ENCODE measurements around the gene COA5. TPM values are rescaled to one million over a fixed set of nuclear protein-coding genes. Genes with fewer than 3 reads are reported as not detected.
"Not testable (repeated sequence)": the region's sequence is repeated elsewhere in the genome, so short reads cannot be mapped to it uniquely, and the experiment has no call there.

The COA5 gene
- total RNA-seq, 1 donor from 2014 or later, result 23.3 TPM

DNA sequence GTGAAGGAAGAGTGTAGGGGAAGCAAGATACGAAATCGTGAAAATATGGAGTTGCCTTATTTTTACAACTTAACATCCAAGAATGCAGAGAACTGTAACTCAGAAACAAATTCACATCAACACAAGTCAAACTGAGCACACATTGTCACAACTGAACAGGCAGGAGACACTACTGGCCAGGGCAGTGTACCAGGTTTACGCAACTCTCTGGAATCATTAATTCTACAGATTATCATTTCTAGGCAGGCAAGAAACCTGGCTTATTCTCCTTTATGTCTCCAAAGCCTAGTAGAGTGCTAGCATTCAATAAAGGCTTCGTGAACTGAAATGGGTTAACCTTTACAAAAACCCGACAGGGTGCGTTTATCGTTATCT is 584 bp downstream of the COA5 start:
- intact Hi-C loops (cut with micrococcal nuclease), result loop anchor here (1.0 to 10.0 kb wide), 13 partner anchors 27 to 895 kb away; partner anchors contain the start of genes C2orf15, EIF5B, INPP4A and LIPT1

DNA sequence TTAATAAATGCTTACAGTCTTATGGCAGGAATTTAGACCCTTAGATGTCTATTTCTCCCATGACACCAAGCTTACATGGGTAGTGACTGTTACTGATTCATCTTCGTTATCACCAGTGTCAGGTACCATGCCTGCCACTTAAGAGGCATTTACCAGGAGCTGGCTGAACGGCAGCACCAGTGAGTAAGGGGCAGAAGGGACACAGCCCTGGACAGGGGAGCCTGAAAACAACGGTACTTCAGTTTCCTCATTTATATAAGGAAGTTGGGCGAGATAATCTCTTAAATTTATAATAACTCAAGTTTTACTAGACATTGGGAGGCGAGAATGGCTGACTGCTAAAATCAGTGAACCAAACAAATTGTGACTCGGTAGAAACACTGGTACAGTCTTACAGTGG is 1.2 kb downstream of the COA5 start:
- intact Hi-C loops (cut with micrococcal nuclease), result loop anchor here (5.0 to 10.0 kb wide), 3 partner anchors 162 to 895 kb away; partner anchors contain the start of genes INPP4A, TMEM131 and ZAP70

DNA sequence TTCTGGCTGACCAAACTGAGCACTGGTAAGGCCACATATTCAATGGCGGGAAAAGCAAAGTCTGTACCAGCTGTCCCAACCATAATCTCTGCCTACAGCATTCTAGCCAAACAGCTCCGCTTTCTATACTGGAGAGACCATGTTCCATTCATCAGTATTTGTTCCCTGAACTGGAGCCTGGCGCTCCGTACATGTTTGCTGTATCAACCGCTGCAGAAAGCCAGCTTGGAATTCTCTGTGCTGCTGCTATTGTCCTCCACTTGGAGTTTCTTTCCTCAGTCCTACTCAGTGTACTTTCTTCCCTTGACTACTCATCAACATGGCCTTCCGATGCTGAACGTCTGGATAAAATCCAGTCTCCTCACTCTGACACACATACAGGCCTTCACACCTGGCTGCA is 1.9 kb downstream of the COA5 start:
- intact Hi-C loops (cut with micrococcal nuclease), result loop anchor here (5.0 to 10.0 kb wide), 3 partner anchors 162 to 894 kb away; partner anchors contain the start of genes INPP4A, TMEM131 and ZAP70

DNA sequence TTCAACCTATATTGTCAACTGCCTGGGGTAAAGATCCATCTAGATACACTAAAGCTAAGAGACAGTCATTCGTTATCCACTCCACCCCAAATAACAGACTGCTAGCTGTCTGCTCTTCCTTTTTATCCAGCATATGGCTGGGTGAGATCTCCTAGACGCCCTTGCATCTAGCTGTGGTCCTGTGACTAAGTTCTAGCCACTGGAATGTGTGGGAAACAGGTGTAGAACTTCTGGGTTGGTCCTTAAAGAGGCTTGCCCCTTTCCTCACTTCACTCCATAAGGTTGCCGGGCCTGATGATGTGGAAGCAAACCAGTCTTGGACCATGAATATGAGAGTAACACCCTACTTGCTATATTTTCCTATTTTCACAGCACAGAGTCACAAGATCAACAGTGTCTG is 3.2 kb downstream of the COA5 start:
- intact Hi-C loops (cut with micrococcal nuclease), result loop anchor here (5.0 to 10.0 kb wide), 3 partner anchors 160 to 893 kb away; partner anchors contain the start of genes INPP4A, TMEM131 and ZAP70

DNA sequence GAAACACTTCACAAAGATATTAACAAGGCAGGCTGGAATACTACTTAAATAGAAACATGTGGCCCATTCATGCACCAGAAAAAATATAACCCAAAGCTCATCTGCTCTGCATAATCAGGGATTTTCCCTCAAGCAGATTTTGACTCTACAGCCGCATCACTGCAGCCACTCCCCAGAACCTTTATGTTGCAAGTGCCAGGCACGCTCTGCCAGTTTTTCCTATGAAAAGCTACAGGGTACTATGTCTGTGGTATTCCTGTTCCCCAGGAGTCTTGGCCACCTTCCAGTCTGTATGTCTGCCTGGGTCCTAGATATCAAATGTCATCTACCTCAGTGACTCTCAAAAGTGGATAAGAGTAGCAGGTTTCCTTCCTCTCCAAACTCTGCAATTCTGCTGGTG is 3.8 kb downstream of the COA5 start:
- intact Hi-C loops (cut with micrococcal nuclease), result loop anchor here (10.0 kb wide), 1 partner anchor 160 kb away; the partner anchor contains the start of gene INPP4A

DNA sequence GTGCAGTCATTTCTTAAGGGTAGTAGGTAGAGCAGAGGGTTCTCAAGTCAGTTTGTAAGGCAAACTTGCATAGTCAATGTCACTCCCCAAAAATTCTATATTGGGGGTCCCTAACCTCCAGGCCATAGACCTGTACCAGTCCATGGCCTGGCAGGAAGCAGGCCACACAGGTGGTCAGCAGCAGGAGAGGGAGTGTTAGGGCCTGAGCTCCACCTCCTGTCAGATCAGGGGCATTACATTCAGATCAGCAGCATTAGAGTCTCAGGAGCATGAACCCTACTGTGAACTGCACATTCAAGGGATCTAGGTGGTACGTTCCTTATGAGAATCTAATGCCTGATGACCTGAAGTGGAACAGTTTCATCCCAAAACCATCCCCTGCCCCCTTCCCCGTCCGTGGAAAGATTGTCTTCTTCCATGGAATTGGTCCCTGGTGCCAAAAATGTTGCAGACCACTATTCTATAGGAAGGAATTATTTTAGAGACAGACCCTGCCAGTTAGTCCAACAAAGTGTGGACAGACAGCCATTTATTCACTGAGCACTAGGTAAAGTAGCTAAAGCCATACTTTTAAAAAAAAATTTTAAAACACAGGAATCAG is 6.7 kb downstream of the COA5 start:
- intact Hi-C loops (cut with micrococcal nuclease), result loop anchor here (1.0 to 10.0 kb wide), 3 partner anchors 157 to 216 kb away; partner anchors contain the start of gene INPP4A

DNA sequence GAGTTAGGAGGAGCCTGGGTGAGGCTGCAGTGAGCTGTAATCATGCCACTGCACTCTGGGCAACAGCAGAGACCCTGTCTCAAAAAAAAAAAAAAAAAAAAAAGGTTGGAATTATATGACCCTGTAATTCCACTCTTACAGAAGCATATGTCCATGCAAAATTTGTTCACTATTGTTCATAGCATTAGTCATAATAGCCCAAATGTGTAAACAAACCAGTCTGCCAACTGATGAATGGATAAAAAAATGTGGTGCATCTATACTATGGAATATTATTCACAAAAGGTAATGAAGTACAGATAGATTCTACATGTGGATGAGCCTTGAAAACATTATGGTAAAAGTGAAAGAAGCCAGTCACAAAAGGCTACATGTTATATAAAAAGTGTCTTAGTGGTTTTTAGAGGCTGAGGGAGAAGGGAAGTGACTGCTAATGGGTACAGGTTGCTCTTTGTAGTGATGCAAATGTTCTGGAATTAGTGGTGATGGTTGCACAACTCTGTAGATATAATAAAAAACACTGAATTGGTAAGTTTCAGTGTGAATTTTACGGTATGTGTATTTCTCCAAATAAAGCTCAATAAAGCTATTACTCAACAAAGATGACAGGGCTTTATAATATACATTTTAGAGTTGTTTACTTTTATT is 9.4 kb downstream of the COA5 start:
- intact Hi-C loops (cut with micrococcal nuclease), result no loop called here

DNA sequence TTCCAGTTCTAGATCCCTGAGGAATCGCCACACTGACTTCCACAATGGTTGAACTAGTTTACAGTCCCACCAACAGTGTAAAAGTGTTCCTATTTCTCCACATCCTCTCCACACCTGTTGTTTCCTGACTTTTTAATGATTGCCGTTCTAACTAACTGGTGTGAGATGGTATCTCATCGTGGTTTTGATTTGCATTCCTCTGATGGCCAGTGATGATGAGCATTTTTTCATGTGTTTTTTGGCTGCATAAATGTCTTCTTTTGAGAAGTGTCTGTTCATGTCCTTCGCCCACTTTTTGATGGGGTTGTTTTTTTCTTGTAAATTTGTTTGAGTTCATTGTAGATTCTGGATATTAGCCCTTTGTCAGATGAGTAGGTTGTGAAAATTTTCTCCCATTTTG is 13.6 kb downstream of the COA5 start:
- intact Hi-C loops (cut with micrococcal nuclease), result not testable (repeated sequence)

DNA sequence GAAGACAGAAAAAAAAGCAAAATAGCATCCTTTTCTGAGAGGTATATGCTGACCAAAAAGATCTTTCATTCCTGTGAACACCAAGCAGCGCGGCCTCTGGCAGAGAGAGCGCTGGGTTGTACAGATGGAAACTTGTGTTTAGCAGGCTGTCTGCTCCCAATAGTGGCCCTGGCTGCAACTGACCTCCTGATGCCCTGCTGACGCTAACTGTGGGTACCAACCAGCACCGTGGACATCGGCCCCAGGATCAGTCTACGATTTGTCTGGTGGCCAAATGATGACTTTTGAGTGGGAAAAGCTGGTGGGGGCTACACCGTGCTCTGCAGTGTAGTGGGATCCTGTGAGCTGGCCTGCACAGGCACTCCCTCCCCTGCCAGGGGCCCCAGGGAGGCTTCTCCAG is 15.7 kb downstream of the COA5 start:
- intact Hi-C loops (cut with micrococcal nuclease), result no loop called here

DNA sequence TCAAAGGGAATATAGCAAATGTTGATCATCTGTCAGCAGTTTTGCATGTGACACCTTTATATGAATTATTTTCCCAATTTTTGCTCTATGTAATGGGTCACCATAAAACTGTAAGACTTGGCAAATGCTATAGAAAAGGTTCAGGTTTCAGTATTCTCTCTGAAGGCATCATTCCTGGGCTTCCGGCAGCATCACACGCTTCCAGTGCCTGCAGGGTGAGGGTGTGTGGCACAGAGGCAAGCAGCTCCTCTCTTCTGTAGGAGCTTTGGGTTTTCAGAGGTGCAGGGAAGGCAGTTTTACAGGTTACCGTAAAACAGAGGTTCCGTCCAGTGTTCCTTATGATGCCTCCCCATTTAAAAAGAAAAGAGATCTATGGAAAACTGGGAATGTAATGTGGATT is 18.8 kb downstream of the COA5 start:
- intact Hi-C loops (cut with micrococcal nuclease), result no loop called here

DNA sequence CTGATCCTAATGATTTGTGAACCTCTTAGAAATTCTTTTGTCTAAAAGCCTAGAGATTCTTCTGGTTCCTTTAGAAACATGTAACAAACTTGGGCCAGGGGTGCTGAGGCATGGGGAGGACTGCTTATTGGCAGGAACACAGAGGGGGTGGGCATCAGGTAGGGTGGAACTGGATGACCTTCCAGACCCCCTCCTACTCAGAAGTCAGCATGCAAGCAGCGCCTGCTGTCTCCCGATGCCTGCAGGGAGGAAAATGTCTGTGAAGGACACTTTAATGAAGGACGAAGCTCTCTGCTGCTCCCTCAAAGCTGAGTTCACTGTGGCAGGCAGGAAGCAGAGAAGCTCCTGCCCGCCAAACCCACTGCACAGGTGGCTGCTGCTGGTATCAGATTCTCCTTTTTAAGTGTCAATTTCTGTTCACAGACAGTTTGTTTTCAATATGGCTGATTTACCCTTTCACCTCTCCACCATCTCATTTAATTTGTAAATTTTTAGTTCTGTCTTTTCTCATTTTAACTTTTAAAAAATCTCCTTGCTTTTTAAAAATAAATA is 19.4 kb downstream of the COA5 start:
- intact Hi-C loops (cut with micrococcal nuclease), result no loop called here

DNA sequence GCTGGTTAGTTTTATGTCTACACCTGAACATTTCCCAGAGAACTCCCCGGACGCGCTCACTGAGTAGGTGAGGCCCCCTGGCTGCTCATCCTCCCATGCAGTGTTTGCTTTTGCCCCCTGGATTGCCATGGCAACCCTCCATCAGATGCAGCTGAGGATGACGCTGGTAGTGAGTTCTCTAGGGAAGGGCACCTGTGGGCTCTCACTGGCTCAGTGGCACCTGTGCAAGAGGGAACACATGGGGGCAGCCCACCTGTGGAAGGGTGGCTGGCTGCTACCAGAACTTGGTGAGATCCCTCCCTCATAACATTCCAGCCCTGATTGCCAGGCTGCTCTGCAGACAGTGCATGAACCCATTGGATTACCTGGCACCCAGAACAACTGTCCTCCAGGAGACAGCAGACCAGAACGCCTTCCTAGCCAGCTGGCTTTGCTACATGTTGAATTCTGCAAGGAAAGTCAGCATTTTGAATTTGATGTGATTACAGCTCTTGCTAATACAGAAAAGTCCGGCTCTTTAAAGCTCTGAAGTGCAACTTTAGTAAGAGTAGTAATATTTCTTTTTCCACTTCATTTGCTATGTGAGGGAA is 21.7 kb downstream of the COA5 start:
- intact Hi-C loops (cut with micrococcal nuclease), result no loop called here

DNA sequence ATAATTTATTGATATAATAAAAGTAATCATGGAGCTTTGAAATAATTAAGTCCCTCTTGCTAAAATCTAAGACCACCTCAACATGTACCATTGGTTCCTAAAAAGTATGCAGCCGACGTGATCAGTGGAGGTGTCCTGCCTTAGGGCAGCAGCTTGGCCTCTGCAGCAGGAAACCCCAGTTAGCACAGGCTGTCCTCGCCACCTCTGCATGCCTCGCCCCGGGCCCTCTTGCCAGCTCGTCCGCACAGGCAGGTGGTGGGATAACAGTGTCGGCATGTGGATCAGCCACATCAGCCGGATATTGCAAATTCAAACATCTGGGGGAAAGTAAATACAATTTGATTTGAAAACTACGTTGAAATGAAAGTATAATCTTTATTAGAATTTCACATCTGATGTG is 22.9 kb downstream of the COA5 start:
- intact Hi-C loops (cut with micrococcal nuclease), result no loop called here

DNA sequence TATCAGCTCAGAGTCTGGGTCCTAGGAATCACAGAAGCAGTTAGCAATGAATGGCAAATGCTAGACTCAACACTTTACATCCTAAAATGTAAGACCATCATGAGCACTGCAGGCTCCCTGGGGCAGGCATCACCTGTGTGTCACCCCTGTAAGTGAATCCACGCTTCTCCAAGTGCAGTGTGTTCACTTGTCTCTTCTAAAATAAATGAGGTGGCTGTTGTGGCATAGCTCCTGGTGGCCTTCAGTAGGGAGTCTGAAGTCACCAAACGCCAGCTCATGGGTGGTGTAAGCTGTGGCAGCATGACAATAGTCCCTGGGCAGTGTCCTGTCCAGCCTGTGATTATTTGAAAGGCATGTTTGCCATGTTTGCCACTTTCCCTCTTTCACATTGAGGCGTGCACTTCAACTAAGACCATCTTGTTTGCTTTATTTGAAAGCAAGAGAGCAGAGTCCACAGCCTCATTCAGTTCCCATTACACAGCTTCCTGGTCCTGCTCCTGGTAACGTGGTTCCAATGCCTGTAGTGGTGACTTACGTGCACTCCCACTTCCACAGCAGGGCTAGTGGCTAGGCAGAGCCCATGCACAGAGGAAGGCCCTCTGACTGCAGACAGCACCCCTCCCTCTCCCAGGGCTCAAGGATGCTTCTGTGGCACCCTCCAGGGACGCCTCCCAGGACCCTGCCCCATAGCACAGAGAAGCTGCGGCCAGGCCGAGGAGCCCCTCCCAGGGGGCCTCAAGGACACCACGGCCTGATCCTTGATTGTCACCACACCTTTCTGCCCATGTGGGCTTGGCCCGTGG is 24.3 kb downstream of the COA5 start:
- intact Hi-C loops (cut with micrococcal nuclease), result no loop called here

DNA sequence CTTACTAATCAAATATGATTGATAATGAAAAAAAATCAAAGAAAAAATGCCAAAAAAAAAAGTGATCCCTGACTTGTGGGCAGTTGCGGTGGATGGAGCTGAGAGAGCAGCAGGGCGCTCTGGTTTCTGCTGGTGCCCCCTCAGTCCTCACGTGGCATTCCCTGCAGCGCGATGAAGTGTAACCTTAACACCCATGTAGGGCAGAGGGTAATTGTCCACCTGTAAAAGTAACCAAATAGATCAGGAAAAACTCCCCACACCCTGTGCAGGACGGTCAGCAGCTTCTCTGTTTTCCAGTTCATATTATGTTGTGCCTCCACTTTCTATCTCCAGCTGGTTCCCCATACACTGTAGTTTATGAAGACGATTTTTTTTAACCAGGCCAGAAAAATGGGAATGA is 25.0 kb downstream of the COA5 start:
- intact Hi-C loops (cut with micrococcal nuclease), result no loop called here

DNA sequence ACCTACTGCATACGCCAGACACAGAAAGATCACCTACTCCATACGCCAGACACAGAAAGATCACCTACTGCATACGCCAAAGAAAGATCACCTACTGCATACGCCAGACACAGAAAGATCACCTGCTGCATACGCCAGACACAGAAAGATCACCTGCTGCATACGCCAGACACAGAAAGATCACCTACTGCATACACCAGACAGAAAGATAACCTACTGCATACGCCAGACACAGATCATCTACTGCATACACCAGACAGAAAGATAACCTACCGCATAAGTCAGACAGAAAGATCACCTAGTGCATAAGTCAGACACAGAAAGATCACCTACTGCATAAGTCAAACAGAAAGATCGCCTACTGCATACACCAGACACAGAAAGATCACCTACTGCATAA is 25.8 kb downstream of the COA5 start:
- intact Hi-C loops (cut with micrococcal nuclease), result no loop called here

DNA sequence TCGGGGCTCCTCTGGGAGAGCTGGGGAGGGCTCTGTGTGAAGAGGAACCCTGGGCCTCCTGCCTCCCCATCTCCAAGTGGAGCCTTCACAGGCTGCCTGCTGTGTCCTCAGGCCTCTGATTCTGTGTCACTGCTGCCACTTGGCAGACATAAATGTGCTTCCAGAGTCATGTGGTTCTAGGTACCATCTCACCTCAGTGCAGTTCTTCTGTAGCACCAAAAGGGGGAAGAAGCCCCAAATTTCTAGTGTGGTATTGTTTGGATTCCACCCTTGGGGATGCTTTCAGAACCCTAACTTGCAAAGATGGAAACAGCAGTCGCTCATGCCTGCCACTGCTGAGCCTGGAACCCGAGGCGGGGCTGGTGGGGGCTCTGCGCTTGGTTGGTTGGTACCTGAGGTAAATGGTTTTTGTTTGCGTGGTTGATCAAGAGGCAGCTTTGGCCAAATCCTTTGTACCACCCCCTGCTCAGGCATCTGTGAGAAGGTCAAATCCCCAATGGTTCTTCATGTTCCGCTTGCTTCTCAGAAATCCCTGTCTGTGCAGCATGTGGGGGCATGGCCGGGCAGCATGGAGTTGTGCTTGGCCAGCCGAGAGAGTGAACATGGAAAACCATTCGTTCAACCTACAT is 27.5 kb downstream of the COA5 start:
- intact Hi-C loops (cut with micrococcal nuclease), result no loop called here

DNA sequence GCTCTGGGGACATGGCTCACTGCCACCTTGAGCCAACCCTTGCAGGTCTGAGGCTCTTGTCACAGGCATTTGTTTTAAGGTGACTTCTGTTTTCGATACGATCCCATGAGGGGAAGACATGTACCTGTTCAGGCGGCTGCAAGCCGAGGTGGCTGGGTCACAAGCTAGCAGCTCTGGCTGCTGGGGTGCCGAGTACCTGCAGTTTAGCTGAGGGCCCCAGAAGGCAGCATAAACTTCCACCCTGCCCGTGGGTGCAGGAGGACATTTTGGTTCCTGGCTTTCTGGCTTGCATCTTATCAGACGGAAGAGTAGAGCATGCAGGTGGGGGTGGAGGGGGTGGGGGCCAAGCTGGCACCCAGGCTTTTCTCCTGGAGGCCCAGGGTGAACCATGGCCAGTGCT is 28.4 kb downstream of the COA5 start:
- intact Hi-C loops (cut with micrococcal nuclease), result no loop called here

DNA sequence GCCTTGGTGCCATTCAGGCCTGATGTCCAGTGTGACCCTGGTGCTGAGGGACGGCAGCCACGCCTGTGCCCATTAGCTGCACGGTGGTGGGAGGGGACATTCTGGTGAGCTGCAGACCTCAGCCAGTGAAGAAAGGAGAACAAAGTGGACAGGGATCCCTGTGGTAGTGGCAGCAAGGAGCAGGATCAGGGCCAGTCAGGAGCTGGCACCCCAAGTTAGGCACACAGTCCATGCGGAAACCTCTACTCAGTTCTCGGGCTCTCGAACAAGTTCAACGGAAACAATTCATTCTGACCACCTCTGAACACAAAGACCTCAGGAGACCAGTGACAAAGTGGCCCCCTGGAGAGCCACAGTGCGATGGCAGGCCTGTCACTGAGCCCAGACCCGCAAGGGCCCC is 30.1 kb downstream of the COA5 start:
- intact Hi-C loops (cut with micrococcal nuclease), result no loop called here

DNA sequence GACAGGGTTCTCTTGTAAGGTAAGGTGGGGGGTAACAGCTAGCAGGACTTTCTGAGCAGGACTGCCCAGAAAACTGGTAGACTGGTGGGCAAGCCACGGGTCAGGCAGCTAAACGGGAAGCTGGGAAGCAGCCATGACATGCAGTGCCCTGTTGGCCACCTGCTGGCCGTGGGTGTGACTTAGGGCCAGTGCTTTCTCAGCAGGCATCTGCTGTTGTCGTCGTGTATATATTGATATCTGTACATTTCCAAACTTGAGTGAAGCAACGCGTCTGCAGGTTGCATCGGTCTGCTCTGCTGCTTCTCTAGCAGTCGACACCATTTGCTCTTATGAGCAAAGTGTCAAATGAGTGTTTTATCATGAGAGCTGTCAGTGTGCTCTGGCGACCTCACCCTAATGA is 31.0 kb downstream of the COA5 start:
- intact Hi-C loops (cut with micrococcal nuclease), result no loop called here
